Stomach (tissue), 4 donors: Measurements from ENCODE around the gene AQP12B.

ENCODE experiments used
- EP300 ChIP-seq: sonication (generic); formaldehyde crosslinking; IDR thresholded peaks from one replicate; pipeline ENCODE4 v1.6.1; 2017; ENCODE audit warnings: antibody characterized with exemption
- POLR2AphosphoS5 ChIP-seq, 3 donors: sonication (generic); formaldehyde crosslinking; IDR thresholded peaks; one replicate each; pipeline ENCODE4 v1.6.1; 2016; ENCODE audit warnings: antibody characterized with exemption in 3 of 3
- TF ChIP-seq, protein P1 (sequence below), 7 experiments: fragments of 450-650 bp in 4 of 7; fragments of 200-600 bp in 3 of 7; sonication (generic) in 3 of 7; IDR thresholded peaks; one replicate each; pipeline ENCODE4 v1.5.1; 2016 to 2019; ENCODE audit warnings: antibody characterized with exemption in 7 of 7, control low read depth in 2 of 7, mild to moderate bottlenecking in 1 of 7

DNA sequence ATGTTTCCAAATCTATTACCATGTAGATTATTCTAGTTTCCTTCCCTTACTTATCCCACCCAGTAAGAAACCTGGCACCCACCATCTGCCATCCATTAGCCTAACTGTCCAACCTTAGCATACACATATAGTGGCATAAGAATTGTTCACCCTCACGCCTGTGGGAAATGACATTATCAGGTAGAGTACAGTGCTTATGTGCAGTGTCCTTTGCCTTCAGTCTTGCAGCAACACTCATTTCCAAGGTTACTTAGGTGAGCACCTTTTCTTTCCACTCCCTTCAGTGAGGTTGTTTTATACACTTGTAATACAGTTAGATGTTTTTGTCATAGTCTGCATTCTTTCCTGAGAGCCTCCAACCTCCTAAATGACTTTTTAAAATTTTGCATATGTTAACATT lies 18.1 kb downstream of the AQP12B start:
- TF ChIP-seq EP300 = no peak
- TF ChIP-seq, protein P1, sequence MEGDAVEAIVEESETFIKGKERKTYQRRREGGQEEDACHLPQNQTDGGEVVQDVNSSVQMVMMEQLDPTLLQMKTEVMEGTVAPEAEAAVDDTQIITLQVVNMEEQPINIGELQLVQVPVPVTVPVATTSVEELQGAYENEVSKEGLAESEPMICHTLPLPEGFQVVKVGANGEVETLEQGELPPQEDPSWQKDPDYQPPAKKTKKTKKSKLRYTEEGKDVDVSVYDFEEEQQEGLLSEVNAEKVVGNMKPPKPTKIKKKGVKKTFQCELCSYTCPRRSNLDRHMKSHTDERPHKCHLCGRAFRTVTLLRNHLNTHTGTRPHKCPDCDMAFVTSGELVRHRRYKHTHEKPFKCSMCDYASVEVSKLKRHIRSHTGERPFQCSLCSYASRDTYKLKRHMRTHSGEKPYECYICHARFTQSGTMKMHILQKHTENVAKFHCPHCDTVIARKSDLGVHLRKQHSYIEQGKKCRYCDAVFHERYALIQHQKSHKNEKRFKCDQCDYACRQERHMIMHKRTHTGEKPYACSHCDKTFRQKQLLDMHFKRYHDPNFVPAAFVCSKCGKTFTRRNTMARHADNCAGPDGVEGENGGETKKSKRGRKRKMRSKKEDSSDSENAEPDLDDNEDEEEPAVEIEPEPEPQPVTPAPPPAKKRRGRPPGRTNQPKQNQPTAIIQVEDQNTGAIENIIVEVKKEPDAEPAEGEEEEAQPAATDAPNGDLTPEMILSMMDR (IDR thresholded peaks at IDR 0.05) = no peak
- TF ChIP-seq POLR2AphosphoS5 (IDR thresholded peaks at IDR 0.05) = no peak
